Esophagus muscularis mucosa (tissue), 3 donors: Measurements from ENCODE around the gene ZSCAN31.

ENCODE experiments used
- CTCF ChIP-seq, 3 experiments: fragments of 200-600 bp in 2 of 3; fragments of 450-650 bp in 1 of 3; sonication (generic) in 2 of 3; IDR thresholded peaks; one replicate each; pipeline ENCODE4 v1.5.1; 2017 to 2019; ENCODE audit warnings: antibody characterized with exemption in 3 of 3, mild to moderate bottlenecking in 2 of 3, moderate library complexity in 1 of 3
- POLR2A ChIP-seq: fragments of 450-650 bp; IDR thresholded peaks from one replicate; pipeline ENCODE4 v1.6.1; 2017; ENCODE audit warnings: antibody characterized with exemption, moderate library complexity, mild to moderate bottlenecking, low read depth
- POLR2AphosphoS5 ChIP-seq, 2 donors: sonication (generic); formaldehyde crosslinking; IDR thresholded peaks; one replicate each; pipeline ENCODE4 v1.6.1; 2017; ENCODE audit warnings: antibody characterized with exemption in 2 of 2

DNA sequence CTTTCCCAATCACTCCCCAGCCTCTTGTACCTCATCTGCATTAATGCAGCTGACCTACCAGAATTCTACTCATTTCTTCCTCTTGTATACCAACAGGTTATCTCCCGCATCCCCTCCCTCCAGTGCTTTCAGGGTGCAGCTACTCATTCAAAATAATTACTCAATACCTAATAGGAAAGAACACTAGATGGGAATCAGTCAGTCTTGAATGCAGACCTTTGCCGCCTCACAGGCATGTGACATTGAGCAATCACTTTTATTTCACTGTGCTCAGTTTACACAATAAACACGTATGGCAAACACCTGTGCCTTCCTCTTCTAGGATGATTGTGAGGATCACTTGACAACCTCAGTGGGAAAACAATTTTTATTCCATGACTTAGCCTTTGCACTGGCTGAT is 13.3 kb downstream of the ZSCAN31 start:
- TF ChIP-seq CTCF (IDR thresholded peaks at IDR 0.05): no peak
- no peak for TF ChIP-seq POLR2A
- no peak for TF ChIP-seq POLR2AphosphoS5 (IDR thresholded peaks at IDR 0.05)
